ENCODE measurements around the gene IGFL1. TPM values are rescaled to one million over a fixed set of nuclear protein-coding genes. Genes with fewer than 3 reads are reported as not detected.
"Not testable (repeated sequence)": the region's sequence is repeated elsewhere in the genome, so short reads cannot be mapped to it uniquely, and the experiment has no call there.

IGFL1 gene
- total RNA-seq, 4 donors from 2014 or later: not detected

DNA sequence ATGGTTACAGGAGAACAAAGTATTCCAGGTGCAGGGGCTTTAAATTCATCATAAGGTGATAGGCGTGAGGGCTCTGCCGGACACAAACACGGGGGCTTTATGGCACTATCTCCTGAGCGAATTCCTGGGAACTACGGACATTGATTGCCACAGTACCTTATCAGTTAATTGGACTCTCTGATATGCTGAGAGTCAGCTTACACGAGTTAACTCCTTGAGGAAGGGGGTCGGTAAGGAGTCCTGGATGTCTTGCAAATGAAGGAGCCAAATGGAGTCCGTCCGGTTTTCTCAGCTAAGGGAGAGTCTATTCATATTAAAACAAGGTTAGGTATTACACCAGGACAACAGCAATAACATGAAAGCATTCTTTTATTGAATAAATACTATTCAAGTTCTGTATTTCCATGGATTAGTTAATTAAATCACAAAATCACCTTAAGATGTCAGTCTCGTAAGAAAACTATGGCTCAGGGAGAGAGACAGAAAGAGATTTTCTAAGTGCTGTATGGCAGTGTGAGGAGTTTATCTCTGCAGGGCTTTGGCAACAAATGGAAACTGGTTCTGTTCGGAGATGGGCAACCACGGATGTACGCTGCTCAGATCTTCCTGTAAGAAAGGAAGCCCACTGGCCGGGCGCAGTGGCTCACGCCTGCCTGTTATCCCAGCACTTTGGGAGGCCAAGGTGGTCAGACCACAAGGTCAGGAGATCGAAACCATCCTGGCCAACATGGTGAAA, 41.1 kb downstream of the IGFL1 start:
- no peaks in the 10 kb centered on the region for H3K27me3 ChIP-seq

GRCh38 chr19:46271481-46272197, 42.1 kb downstream of the IGFL1 start:
- no peak overlapping the region for H3K27ac ChIP-seq
- H3K4me3 ChIP-seq: no peak overlapping the region
- no peaks in the 10 kb centered on the region for H3K4me1 ChIP-seq
- H3K36me3 ChIP-seq: no peaks in the 10 kb centered on the region
- no peaks in the 10 kb centered on the region for H3K9me3 ChIP-seq
- no peaks in the 10 kb centered on the region for H3K27me3 ChIP-seq
- no peak for DNase-seq
- TF ChIP-seq POLR2A (IDR thresholded peaks at IDR 0.05): no peak
- TF ChIP-seq, protein P1, sequence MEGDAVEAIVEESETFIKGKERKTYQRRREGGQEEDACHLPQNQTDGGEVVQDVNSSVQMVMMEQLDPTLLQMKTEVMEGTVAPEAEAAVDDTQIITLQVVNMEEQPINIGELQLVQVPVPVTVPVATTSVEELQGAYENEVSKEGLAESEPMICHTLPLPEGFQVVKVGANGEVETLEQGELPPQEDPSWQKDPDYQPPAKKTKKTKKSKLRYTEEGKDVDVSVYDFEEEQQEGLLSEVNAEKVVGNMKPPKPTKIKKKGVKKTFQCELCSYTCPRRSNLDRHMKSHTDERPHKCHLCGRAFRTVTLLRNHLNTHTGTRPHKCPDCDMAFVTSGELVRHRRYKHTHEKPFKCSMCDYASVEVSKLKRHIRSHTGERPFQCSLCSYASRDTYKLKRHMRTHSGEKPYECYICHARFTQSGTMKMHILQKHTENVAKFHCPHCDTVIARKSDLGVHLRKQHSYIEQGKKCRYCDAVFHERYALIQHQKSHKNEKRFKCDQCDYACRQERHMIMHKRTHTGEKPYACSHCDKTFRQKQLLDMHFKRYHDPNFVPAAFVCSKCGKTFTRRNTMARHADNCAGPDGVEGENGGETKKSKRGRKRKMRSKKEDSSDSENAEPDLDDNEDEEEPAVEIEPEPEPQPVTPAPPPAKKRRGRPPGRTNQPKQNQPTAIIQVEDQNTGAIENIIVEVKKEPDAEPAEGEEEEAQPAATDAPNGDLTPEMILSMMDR (IDR thresholded peaks at IDR 0.05): no peak

More for the DNA sequence above, 41.1 kb downstream of the IGFL1 start:
- Histone ChIP-seq H3K27ac (no peak overlapping the region), H3K9me3 (no peaks in the 10 kb centered on the region), H3K4me1 (no peaks in the 10 kb centered on the region), H3K36me3 (no peaks in the 10 kb centered on the region), H3K4me3 (no peak overlapping the region)
- DNase-seq: no peak
- TF ChIP-seq POLR2A (IDR thresholded peaks at IDR 0.05): no peak
- TF ChIP-seq, protein P1 (IDR thresholded peaks at IDR 0.05): no peak

DNA sequence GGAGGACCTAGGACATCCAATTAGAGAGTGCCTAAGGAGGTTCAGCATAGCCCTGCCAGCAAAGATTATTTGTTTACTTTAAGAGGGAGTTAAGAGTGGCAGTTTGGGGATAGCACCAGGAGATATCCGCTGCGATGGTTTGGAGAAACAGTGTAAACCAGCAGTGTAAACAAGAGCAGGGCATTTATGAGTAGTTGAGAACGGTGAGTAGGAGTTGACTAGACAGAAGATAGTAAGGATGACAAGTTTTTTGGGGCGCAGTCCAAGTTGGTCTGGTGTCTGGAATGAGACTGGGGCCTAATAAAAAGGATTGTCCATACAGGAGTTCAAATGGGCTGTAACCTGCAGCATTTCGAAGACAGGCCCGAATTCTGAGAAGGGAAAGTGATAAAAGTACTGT, 44.4 kb downstream of the IGFL1 start:
- H3K27ac ChIP-seq, H3K27me3 ChIP-seq, H3K36me3 ChIP-seq, H3K4me3 ChIP-seq, H3K4me1 ChIP-seq, H3K9me3 ChIP-seq, DNase-seq: not testable (repeated sequence)

DNA sequence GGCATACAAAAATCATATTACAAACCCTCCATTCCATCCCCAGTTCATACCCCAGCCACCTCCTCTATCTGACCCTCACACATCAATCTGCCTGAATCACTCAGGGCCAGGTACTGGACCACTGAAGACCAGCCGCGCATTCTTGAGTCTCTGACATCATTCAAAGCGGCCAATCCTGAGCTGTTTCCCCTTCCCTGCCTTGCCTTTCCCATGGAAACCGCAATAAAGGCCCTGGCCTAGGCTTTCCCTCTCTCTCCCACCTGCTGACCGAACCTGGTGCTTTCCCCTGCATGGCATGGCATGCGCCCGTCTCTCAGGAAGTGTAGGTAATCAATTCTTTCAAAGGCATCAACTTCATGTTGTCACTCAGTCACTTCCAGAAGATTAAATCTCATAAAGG, 49.6 kb downstream of the IGFL1 start:
- DNase-seq: no peak
- Histone ChIP-seq H3K4me3 (no peak overlapping the region), H3K27ac (no peak overlapping the region), H3K36me3 (no peaks in the 10 kb centered on the region), H3K27me3 (no peaks in the 10 kb centered on the region), H3K9me3 (no peaks in the 10 kb centered on the region), H3K4me1 (no peaks in the 10 kb centered on the region)
- TF ChIP-seq POLR2A (IDR thresholded peaks at IDR 0.05): no peak
- TF ChIP-seq, protein P1 (IDR thresholded peaks at IDR 0.05): no peak

Other genes starting within 250 kb of the IGFL1 start
- 10 to 100 TPM in 2 of 4 donors, 1 to 10 TPM in 2; 7.4 to 16.5 (median 10.8) TPM for gene CCDC61, start 234.3 kb upstream of the IGFL1 start, total RNA-seq
- gene PGLYRP1, start 206.7 kb upstream of the IGFL1 start, total RNA-seq: not detected
- not detected for gene IGFL4, start 188.7 kb upstream of the IGFL1 start, total RNA-seq
- gene IGFL3, start 105.1 kb upstream of the IGFL1 start, total RNA-seq: not detected
- gene IGFL2, start 81.5 kb upstream of the IGFL1 start, total RNA-seq: not detected
- gene HIF3A, start 67.3 kb downstream of the IGFL1 start, total RNA-seq: 100 to 1,000 TPM in 2 of 4 donors, 10 to 100 TPM in 2; 18.4 to 262 (median 91.2) TPM
- 100 to 1,000 TPM in 3 of 4 donors, 10 to 100 TPM in 1; 68.8 to 214 (median 129) TPM for gene PPP5C, start 117.3 kb downstream of the IGFL1 start, total RNA-seq
- gene CCDC8, start 183.8 kb downstream of the IGFL1 start, total RNA-seq: 1 to 10 TPM in 1 of 4 donors, under 1 TPM in 3; 0.70 to 2.5 (median 0.90) TPM
- not detected for gene PNMA8C, start 199.2 kb downstream of the IGFL1 start, total RNA-seq
- gene PNMA8A, start 241.8 kb downstream of the IGFL1 start, total RNA-seq: under 1 TPM in 1 of 4 donors, not detected in 3; 0.28 TPM

Measured in Peyer's patch (tissue), 4 donors.